ENCODE measurements around the gene GFPT2.

The GFPT2 gene

DNA sequence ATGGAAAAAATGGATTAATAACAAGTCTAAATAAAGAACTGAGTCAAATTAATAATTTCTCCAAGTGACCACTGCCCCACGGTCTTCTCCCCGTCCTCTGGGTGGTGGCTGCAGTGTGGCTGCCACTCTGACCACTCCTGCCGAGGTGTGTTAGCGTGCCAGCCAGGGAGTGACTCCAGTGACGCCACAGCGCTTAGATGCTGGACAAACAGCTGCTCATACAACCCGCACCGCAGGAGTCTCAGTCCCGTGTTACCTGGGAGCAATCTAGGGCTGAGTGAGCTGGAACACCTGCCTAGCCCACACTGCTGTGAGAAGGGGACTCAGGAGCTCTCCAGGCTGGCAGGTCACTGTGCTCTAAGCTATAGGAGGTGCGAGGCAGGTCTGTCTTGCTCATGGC lies 71.4 kb downstream of the GFPT2 start:
- TF ChIP-seq, protein P1, sequence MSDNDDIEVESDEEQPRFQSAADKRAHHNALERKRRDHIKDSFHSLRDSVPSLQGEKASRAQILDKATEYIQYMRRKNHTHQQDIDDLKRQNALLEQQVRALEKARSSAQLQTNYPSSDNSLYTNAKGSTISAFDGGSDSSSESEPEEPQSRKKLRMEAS (IDR thresholded peaks at IDR 0.05; ENCODE audit: low read depth, low read length): no peak
- TF ChIP-seq POLR2A (IDR thresholded peaks at IDR 0.05; ENCODE audit: extremely low read depth, insufficient read length): no peak
- TF ChIP-seq, protein P2, sequence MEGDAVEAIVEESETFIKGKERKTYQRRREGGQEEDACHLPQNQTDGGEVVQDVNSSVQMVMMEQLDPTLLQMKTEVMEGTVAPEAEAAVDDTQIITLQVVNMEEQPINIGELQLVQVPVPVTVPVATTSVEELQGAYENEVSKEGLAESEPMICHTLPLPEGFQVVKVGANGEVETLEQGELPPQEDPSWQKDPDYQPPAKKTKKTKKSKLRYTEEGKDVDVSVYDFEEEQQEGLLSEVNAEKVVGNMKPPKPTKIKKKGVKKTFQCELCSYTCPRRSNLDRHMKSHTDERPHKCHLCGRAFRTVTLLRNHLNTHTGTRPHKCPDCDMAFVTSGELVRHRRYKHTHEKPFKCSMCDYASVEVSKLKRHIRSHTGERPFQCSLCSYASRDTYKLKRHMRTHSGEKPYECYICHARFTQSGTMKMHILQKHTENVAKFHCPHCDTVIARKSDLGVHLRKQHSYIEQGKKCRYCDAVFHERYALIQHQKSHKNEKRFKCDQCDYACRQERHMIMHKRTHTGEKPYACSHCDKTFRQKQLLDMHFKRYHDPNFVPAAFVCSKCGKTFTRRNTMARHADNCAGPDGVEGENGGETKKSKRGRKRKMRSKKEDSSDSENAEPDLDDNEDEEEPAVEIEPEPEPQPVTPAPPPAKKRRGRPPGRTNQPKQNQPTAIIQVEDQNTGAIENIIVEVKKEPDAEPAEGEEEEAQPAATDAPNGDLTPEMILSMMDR (IDR thresholded peaks at IDR 0.05; ENCODE audit: low read depth, low read length): no peak
- no peak for TF ChIP-seq MYC (IDR thresholded peaks at IDR 0.05; ENCODE audit: low read depth, low read length)
- DNase-seq (ENCODE audit: low read depth): no peak
- no peak overlapping the region for H3K4me3 ChIP-seq (ENCODE audit: low read depth, low read length)

DNA sequence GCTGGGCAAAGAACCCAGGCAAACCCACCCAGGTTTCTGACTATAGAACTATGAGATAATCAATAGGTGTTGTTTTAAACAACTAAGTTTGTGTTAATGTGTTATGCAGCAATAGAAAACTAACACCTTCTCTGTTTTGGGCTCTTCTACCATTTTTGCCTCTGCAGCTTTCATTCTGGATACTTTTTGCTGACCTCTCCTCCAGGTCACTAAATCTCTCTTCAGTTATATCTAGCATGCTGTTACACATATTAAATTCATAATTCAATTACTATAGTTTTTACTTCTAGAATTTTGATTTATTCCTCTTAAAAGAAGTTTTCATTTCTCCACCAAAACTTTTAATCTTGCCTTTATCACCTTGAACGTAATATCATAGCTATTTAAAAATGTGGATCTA lies 78.4 kb downstream of the GFPT2 start:
- DNase-seq (ENCODE audit: low read depth): no peak
- no peak overlapping the region for H3K4me3 ChIP-seq (ENCODE audit: low read depth, low read length)
- TF ChIP-seq MYC (IDR thresholded peaks at IDR 0.05; ENCODE audit: low read depth, low read length) (no peak), POLR2A (IDR thresholded peaks at IDR 0.05; ENCODE audit: extremely low read depth, insufficient read length) (no peak)
- TF ChIP-seq, protein P1 (IDR thresholded peaks at IDR 0.05; ENCODE audit: low read depth, low read length): no peak
- TF ChIP-seq, protein P2 (IDR thresholded peaks at IDR 0.05; ENCODE audit: low read depth, low read length): no peak

DNA sequence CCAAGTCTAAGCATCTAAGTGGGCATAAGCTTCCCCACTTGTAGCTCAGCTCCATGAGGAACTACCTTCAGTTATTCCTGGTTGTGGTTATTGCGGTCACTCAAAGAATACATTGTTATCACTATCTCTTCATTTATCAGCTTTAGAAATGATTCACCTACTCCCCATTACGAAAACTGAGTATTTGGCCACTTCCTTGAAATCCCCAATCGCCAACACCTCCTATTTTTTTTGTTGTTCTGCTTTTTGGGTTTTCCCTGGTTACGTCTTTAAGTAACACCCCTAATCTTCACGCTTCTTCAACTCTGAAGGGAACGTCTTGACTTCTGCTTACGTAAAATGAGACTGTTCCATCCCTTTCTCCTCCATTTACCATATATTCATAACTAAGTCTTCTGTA lies 81.9 kb downstream of the GFPT2 start:
- DNase-seq (ENCODE audit: low read depth): peak; percentile 89
- no peak overlapping the region for H3K4me3 ChIP-seq (ENCODE audit: low read depth, low read length)
- TF ChIP-seq MYC (IDR thresholded peaks at IDR 0.05; ENCODE audit: low read depth, low read length) (no peak), POLR2A (IDR thresholded peaks at IDR 0.05; ENCODE audit: extremely low read depth, insufficient read length) (no peak)
- TF ChIP-seq, protein P1 (IDR thresholded peaks at IDR 0.05; ENCODE audit: low read depth, low read length): no peak
- TF ChIP-seq, protein P2 (IDR thresholded peaks at IDR 0.05; ENCODE audit: low read depth, low read length): no peak

DNA sequence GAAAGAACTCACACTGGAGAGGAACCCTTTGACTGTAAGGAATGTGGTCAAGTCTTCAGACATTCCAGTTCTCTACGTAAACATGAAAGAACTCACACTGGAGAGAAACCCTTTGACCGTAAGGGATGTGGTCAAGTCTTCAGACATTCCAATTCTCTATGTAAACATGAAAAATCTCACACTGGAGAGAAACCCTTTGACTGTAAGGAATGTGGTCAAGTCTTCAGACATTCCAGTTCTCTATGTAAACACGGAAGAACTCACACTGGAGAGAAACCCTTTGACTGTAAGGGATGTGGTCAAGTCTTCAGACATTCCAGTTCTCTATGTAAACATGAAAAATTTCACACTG lies 93.9 kb downstream of the GFPT2 start:
- no peak for DNase-seq (ENCODE audit: low read depth)
- H3K4me3 ChIP-seq (ENCODE audit: low read depth, low read length): no peak overlapping the region
- TF ChIP-seq MYC (IDR thresholded peaks at IDR 0.05; ENCODE audit: low read depth, low read length) (no peak), POLR2A (IDR thresholded peaks at IDR 0.05; ENCODE audit: extremely low read depth, insufficient read length) (no peak)
- TF ChIP-seq, protein P2 (IDR thresholded peaks at IDR 0.05; ENCODE audit: low read depth, low read length): no peak
- TF ChIP-seq, protein P1 (IDR thresholded peaks at IDR 0.05; ENCODE audit: low read depth, low read length): no peak

DNA sequence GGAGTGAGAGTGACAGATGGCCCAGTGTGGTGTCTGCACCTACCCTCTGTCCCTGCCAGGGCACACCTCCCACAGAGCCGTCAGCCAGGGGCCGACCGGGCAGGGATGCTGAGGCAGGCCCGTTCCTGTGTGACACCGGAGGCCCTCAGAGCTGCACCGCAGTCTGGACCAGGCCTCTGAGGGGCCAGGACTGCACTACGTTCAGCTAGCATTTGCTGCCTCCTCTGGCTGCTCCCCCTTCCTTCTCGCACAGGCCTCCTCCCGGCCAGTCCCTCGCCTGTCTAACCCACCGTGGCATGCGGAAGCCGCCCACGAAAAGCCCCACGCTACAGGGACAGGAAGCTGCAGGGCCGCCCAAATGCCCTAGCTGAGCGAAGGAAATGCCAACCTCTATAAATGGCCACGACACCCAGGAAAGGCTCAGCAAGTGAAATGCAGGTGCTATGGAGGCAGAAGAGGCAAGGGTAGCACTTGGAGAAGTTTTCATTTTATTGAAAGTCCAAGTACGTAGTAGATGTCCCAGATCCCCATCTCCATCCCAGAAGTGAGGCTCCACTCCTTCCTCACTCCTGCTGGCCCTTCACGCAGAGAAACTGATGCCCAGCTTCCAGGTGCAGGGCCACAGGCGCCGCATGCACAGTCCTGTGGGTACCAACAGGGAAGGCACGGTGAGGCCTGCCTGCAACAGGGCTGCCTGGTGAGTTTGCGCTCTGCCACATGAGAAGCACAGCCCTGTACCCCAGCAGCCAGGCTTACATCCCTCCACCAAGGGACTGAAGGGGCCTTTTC lies 99.9 kb downstream of the GFPT2 start:
- no peak overlapping the region for H3K4me3 ChIP-seq (ENCODE audit: low read depth, low read length)
- peak; percentile 17 for DNase-seq (ENCODE audit: low read depth)
- TF ChIP-seq POLR2A (IDR thresholded peaks at IDR 0.05; ENCODE audit: extremely low read depth, insufficient read length): no peak
- no peak for TF ChIP-seq MYC (IDR thresholded peaks at IDR 0.05; ENCODE audit: low read depth, low read length)
- TF ChIP-seq, protein P2 (IDR thresholded peaks at IDR 0.05; ENCODE audit: low read depth, low read length): no peak
- TF ChIP-seq, protein P1 (IDR thresholded peaks at IDR 0.05; ENCODE audit: low read depth, low read length): no peak
